Measurements from ENCODE around the gene SLC24A5.
A peak's percentile ranks its signal among the peaks of the same experiment; 100 is the strongest.

SLC24A5 gene

GRCh38 chr15:48112242-48112641 lies 8.5 kb upstream of the SLC24A5 start:
- no peak for DNase-seq (ENCODE audit: low spot score)

- DNase-seq (ENCODE audit: low spot score) = no peak
These were observed 1.5 kb upstream of the SLC24A5 start for GRCh38 chr15:48119277-48119676.

- DNase-seq (ENCODE audit: low spot score) = no peak
These were observed 1.1 kb downstream of the SLC24A5 start for GRCh38 chr15:48121849-48122248.

DNA sequence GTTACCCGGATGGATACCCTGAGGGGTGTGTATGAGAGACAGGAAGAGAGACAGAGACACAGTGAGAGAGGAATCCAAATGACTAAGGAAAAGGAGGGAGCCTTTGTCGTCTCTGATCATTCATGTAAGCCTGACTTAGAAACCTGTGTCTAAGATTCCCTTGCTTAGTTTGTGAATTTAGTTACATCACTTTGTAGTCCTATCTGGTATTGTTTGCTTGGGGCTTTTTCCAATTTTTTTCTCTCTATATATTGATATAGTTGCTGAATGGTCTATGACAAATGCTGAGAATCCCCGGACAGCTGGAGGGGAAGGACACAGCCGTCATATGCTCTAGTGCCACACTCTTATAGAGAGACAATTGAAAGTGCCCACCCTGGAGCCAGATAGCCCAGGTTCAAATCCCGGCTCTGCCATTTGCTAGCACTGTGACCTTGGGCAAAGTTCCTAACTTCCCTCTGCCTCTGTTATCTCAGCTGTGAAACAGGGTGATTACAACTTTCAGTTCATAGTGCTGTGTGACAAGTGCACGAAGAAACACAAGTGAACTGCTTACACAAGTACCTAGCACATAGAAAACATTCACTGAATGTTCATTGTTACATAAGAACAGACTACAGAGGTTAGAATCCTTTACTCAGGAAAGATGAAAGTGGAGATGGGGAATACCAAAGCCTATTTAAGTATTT lies 6.0 kb downstream of the SLC24A5 start:
- DNase-seq (ENCODE audit: low spot score) = no peak

DNA sequence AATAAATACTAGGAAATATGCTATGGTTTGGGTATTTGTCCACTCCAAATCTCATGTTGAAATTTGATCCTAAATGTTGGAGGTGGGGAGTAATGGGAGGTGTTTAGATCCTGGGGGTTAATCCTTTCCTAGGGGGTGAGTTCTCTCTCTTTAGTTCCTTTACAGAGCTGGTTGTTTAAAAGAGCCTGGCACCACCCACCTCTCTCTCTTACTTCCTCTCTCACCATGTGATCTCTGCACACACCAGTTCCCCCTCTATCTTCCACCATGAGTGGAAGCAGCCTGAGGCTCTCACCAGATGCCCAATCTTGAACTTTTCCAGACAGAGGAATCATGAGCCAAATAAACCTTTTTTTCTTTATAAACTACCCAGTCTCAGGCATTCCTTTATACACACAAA lies 10.5 kb downstream of the SLC24A5 start:
- DNase-seq (ENCODE audit: low spot score) = no peak

DNA sequence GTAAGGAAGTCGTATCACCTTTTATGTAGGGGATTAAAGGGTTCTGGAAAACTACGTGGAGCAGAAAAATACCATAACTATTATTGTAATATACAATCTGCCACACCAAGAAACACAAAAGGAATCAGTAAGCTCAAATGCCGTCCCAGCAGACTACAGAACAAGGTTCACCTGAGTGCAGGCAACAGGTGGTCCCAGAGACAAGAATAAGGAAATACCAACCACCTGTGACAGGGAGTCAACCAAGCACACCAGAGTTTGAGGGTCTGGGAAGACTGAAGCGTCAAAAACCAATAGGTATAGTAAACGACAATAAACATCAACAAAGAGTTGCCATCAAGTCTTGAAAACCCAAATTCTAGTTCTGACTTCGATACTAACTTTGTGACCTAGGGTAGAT lies 12.1 kb downstream of the SLC24A5 start:
- DNase-seq (ENCODE audit: low spot score) = no peak

DNA sequence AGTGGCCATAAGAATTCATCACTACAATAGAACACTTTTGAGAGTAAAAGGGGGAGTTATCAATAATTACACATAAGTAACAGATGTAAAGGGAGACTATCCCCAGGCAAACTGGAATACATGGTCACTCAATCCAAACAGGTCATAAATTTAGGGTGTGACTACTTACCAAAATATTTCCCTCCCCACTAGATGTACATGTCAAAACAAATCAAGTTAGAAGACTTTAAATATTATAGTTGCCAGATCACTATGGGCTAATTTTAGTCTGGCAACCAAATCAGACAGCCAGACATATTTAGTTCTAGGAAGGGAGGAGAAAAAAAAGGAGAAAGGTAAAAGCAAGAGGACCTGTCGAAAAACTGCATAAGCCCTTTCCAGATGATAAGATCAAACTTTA lies 23.1 kb downstream of the SLC24A5 start:
- DNase-seq (ENCODE audit: low spot score) = no peak

- DNase-seq (ENCODE audit: low spot score) = no peak
These were observed 24.1 kb downstream of the SLC24A5 start for GRCh38 chr15:48144889-48145288.

DNA sequence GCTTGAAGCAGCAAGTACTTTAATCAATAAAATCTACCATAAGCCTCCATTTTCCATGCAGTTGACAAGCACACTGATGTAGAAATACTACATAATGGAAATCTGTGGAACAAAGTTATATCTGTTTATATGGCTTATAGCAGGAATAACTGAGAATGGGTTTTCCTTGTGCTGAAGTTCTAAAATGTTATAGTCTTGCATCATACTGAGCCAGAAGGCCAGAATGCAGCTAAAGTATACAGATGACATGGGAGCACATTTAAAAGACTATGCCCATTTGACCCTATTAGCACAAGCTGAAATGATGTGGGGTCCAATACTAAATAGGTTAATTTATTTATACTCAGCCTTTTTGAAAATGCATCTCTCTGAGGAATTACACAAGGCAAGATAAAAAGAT lies 25.1 kb downstream of the SLC24A5 start:
- no peak for DNase-seq (ENCODE audit: low spot score)

GRCh38 chr15:48147358-48147757 lies 26.6 kb downstream of the SLC24A5 start:
- no peak for DNase-seq (ENCODE audit: low spot score)

- no peak for DNase-seq (ENCODE audit: low spot score)
These were observed 29.1 kb downstream of the SLC24A5 start for GRCh38 chr15:48149858-48150257.

DNA sequence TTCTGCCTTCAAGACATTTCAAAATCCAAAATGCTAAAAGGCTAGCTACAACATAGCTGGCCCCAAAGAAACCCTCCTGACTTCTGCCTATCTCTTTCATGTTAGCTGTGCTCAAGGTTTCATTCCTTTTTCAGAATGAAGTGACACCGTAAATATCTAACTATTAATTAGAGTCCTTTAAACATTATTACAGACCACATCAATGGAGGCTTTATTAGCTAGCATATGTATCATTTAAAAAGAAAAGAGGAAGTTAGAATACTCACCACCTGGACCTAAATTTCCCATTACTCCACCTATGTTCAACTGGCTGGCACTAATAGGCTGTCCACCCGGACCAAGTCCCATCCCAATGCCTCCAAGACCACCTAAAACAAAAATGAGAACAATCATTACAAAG lies 32.7 kb downstream of the SLC24A5 start:
- no peak for DNase-seq (ENCODE audit: low spot score)

GRCh38 chr15:48168616-48169015 lies 47.8 kb downstream of the SLC24A5 start:
- DNase-seq (ENCODE audit: low spot score) = no peak

- DNase-seq (ENCODE audit: low spot score) = peak; percentile 7
These were observed 50.2 kb downstream of the SLC24A5 start for GRCh38 chr15:48170981-48171380.

DNA sequence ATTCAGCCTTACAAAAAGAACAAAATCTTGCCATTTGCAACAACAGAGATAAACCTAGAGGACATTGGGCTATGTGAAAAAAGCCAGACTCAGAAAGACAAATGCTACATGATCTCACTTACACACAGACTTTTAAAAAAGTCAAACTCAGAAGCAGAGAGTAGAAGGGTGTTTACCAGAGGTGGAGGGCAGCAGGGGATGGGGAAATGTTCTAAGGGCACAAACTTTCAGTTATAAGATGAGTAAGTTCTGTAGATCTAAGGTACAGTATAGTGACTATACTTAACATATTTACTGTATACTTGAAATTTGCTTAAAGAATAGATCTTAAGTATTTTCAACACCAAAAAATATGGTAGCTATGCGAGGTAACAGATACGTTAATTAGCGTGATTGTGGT lies 54.3 kb downstream of the SLC24A5 start:
- no peak for DNase-seq (ENCODE audit: low spot score)

DNA sequence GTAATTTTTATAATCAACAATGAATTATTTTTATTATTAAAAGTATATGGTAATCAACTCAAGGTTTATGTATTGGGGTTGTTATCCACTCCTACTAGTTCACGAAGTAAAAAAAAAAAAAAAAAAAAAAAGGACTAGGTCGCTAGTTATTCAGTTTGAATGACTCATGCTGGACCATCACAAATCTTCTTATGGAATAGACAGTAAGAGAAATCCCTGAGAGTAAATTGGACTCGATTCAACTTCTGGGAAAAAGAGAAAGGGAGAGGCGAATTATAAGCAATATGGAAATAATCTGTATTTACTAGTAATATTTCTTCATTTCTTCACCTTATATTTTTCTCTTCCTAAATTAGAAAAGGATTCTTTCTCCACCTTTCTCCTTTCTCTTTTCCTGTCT lies 55.3 kb downstream of the SLC24A5 start:
- no peak for DNase-seq (ENCODE audit: low spot score)

GRCh38 chr15:48176957-48177356 lies 56.2 kb downstream of the SLC24A5 start:
- DNase-seq (ENCODE audit: low spot score) = no peak

DNA sequence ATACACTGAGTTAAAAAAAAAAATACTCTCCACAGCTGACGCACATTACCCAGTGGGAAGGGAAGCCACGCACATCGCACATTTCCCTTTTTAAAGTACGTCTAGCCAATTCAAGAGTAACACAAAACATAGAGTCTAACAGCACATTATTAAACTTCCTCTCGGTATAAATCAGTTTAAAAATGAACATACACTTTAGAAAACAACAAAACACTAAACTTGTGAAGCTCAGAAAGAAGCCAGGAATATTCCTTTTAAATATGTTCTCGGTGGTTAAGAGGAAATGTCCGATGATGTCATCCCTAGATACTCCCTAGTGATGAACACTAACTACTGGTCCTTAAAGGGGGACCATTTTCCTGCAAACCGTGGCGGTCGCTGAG lies 56.6 kb downstream of the SLC24A5 start:
- DNase-seq (ENCODE audit: low spot score) = peak; percentile 30

- peak; percentile 38 for DNase-seq (ENCODE audit: low spot score)
These were observed 57.2 kb downstream of the SLC24A5 start, which contains the start of gene MYEF2 for GRCh38 chr15:48177766-48178647. MYEF2 (minus strand) TSS chr15:48178295; CDS start chr15:48178237, 58 bp downstream.

- DNase-seq (ENCODE audit: low spot score) = no peak
These were observed 57.8 kb downstream of the SLC24A5 start for GRCh38 chr15:48178648-48178931.

DNA sequence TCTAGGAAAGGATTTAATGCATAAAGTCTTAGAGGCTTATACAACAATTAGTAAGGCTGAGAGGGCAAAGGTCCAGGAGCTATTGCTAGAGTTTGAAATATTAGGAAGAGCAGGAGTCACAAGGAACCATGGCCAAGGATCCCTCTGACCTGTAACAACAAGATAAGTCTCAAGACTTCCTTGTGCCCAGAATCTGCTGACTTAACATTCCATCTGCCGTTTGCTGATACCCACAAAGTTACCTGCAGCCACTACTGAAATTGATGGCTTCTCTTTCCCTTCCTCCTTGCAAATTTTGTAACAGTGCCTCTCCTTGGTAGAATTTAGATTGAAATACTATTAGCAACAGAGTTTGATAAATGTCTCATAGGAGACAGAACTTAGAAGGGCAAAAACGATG lies 62.0 kb downstream of the SLC24A5 start:
- DNase-seq (ENCODE audit: low spot score) = no peak

DNA sequence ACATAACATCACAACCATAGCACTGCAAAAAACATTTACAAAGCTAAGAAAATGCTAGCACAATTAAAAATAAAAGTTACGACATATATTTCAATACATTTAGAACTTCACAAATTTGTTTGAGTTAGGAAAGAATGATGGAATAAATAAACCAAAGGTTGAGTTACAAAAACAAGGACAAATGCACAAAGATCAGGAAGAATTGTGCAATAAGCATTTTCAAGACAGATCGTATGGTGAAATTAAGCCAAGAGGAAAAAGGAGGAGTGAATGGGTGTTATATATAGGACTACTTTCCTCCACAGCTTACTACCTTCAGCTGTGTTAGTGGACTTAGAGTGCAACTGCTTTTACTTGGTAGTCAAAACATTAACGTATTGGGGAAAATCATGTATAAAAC lies 64.7 kb downstream of the SLC24A5 start:
- no peak for DNase-seq (ENCODE audit: low spot score)

DNA sequence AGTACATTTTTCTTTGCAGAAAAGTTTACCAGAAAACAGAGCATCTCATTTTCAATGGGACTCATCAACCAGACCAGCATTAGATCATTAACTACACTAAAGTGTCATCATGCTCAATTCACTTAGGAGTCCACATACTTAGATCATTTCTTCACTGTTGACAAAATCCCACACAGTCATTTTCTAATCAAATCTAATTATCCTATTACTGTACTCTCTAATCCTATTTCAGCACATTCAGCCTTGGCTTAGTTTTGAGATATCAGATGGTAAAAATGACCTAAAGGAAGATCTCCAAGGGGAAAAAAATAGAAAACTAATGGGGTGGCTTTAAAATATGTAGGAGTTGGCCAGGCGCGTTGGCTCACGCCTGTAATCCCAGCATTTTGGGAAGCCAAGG lies 65.5 kb downstream of the SLC24A5 start:
- DNase-seq (ENCODE audit: low spot score) = no peak
